H1 (cell line): ENCODE data around the gene EPB41L5. TPM values are rescaled to one million over a fixed set of nuclear protein-coding genes. Genes with fewer than 3 reads are reported as not detected.

Experiments used
- CTCF ChIA-PET: fragments of 300-600 bp; sonication (Branson Sonifier 250); formaldehyde crosslinking; loops from one replicate; lab custom pipeline; 2021; ENCODE audit not compliant: partially characterized antibody; lab: Charles Lee
- POLR2A ChIA-PET: fragments of 300-600 bp; sonication (Branson Sonifier 250); formaldehyde crosslinking; loops from one replicate; lab custom pipeline; 2021; ENCODE audit warnings: inconsistent platforms; ENCODE audit not compliant: partially characterized antibody; lab: Charles Lee
- DNase-seq, 2 experiments: peaks; one replicate each; pipeline versions ENCODE4 v3.0.0 to v3.0.0-alpha.2; 2010 to 2022; ENCODE audit warnings: low spot score in 2 of 2, low read depth in 1 of 2, mixed read lengths in 1 of 2
- FAIRE-seq: peaks from 2 replicates; lab custom pipeline; 2011; peaks lifted over from hg19 to GRCh38; lab: Jason Lieb, UNC
- H2AFZ ChIP-seq: 2 replicates; pipeline ENCODE4 v1.8.1; 2012; ENCODE audit warnings: low read length, inconsistent platforms
- H2AK5ac ChIP-seq: 2 replicates; pipeline ENCODE4 v1.6.1; 2013; ENCODE audit warnings: low read depth, low read length
- H2BK120ac ChIP-seq: replicated peaks from 2 replicates; pipeline ENCODE3; 2013; ENCODE audit warnings: low read depth, low read length, inconsistent platforms
- H2BK12ac ChIP-seq: 2 replicates; pipeline ENCODE4 v1.6.1; 2013; ENCODE audit warnings: low read depth, low read length
- H2BK15ac ChIP-seq: 2 replicates; pipeline ENCODE4 v1.6.1; 2013; ENCODE audit warnings: low read length
- H2BK20ac ChIP-seq: 2 replicates; pipeline ENCODE4 v1.6.1; 2013; ENCODE audit warnings: low read length
- H2BK5ac ChIP-seq: 2 replicates; pipeline ENCODE4 v1.6.1; 2013; ENCODE audit warnings: low read depth, low read length
- H3K14ac ChIP-seq: 2 replicates; pipeline ENCODE4 v1.6.1; 2013; ENCODE audit warnings: inconsistent platforms; ENCODE audit not compliant: insufficient read length
- H3K18ac ChIP-seq: 2 replicates; pipeline ENCODE4 v1.6.1; 2013; ENCODE audit warnings: low read length; ENCODE audit errors: extremely low read depth
- H3K23ac ChIP-seq: 2 replicates; pipeline ENCODE4 v1.6.1; 2013; ENCODE audit warnings: inconsistent platforms; ENCODE audit not compliant: insufficient read length
- H3K23me2 ChIP-seq: 2 replicates; pipeline ENCODE4 v1.6.1; 2013; ENCODE audit warnings: low read depth, low read length
- H3K27ac ChIP-seq: 2 replicates; pipeline ENCODE4 v1.6.1; 2011; ENCODE audit warnings: low read depth, low read length, inconsistent platforms
- H3K27me3 ChIP-seq, 4 experiments: replicated peaks in 1 of 4; 1 replicate in 1 of 4; 2 replicates in 3 of 4; pipeline versions ENCODE4 v1.6.1 to v1.8.1; 2011 to 2013; ENCODE audit warnings: low read length in 3 of 4, mild to moderate bottlenecking in 3 of 4, inconsistent platforms in 2 of 4, mixed read lengths in 2 of 4, moderate library complexity in 1 of 4; ENCODE audit not compliant: control insufficient read depth in 3 of 4, insufficient read depth in 3 of 4; ENCODE audit errors: extremely low read depth in 1 of 4
- H3K36me3 ChIP-seq, 4 experiments: 2 replicates each; pipeline versions ENCODE4 v1.6.1 to v1.8.1; 2011 to 2013; ENCODE audit warnings: mild to moderate bottlenecking in 4 of 4, low read length in 3 of 4, moderate library complexity in 2 of 4, control low read depth in 1 of 4, inconsistent platforms in 1 of 4; ENCODE audit not compliant: insufficient read depth in 4 of 4, control insufficient read depth in 2 of 4
- H3K4ac ChIP-seq: replicated peaks from 2 replicates; pipeline ENCODE3; 2013; ENCODE audit warnings: low read length, low read depth, mixed read lengths, inconsistent platforms; ENCODE audit not compliant: insufficient read length
- H3K4me1 ChIP-seq, 4 experiments: replicated peaks in 1 of 4; 1 replicate in 1 of 4; 2 replicates in 3 of 4; pipeline versions ENCODE4 v1.6.1 to v1.8.1; 2011 to 2013; ENCODE audit warnings: low read length in 3 of 4, inconsistent platforms in 2 of 4, mixed read lengths in 1 of 4; ENCODE audit not compliant: insufficient read depth in 4 of 4, control insufficient read depth in 3 of 4
- H3K4me2 ChIP-seq, 2 experiments: 2 replicates each; pipeline versions ENCODE4 v1.6.1 to v1.8.1; 2011 to 2013; ENCODE audit warnings: low read depth in 2 of 2, low read length in 2 of 2, control low read depth in 1 of 2, inconsistent platforms in 1 of 2, mild to moderate bottlenecking in 1 of 2; ENCODE audit not compliant: insufficient read depth in 1 of 2
- H3K4me3 ChIP-seq, 4 experiments: fragments of 200-600, 300-600 bp in 1 of 4; sonication (generic), shearing (Covaris generic), sonication (Bioruptor Twin) in 1 of 4; 2 replicates each; pipeline versions ENCODE4 v1.5.1 to v1.8.1; 2011 to 2016; ENCODE audit warnings: low read length in 4 of 4, low read depth in 3 of 4, control low read depth in 2 of 4, inconsistent platforms in 2 of 4, mild to moderate bottlenecking in 2 of 4, mixed read lengths in 1 of 4, moderate library complexity in 1 of 4; ENCODE audit not compliant: insufficient read depth in 2 of 4; ENCODE audit errors: extremely low read depth in 1 of 4
- H3K56ac ChIP-seq: replicated peaks from 2 replicates; pipeline ENCODE3; 2013; ENCODE audit warnings: low read depth, mild to moderate bottlenecking, mixed read lengths, low read length, inconsistent platforms; ENCODE audit not compliant: insufficient read length
- H3K79me1 ChIP-seq: 2 replicates; pipeline ENCODE4 v1.6.1; 2013; ENCODE audit warnings: low read depth, low read length, control low read depth
- H3K79me2 ChIP-seq, 2 experiments: 2 replicates each; pipeline versions ENCODE4 v1.6.1 to v1.8.1; 2012 to 2013; ENCODE audit warnings: low read length in 2 of 2, mild to moderate bottlenecking in 2 of 2, inconsistent platforms in 1 of 2; ENCODE audit not compliant: insufficient read depth in 2 of 2, control insufficient read depth in 1 of 2
- H3K9ac ChIP-seq, 4 experiments: replicated peaks in 1 of 4; 1 replicate in 1 of 4; 2 replicates in 3 of 4; pipeline versions ENCODE4 v1.6.1 to v1.8.1; 2011 to 2013; ENCODE audit warnings: low read depth in 3 of 4, low read length in 3 of 4, control low read depth in 2 of 4, mild to moderate bottlenecking in 2 of 4, moderate library complexity in 2 of 4, inconsistent platforms in 1 of 4; ENCODE audit errors: extremely low read depth in 1 of 4
- H3K9me3 ChIP-seq, 2 experiments: 2 replicates each; pipeline versions ENCODE4 v1.6.1 to v1.8.1; 2012 to 2013; ENCODE audit warnings: mild to moderate bottlenecking in 2 of 2, moderate library complexity in 2 of 2, control low read depth in 1 of 2, inconsistent platforms in 1 of 2, low read depth in 1 of 2, low read length in 1 of 2, mixed read lengths in 1 of 2; ENCODE audit not compliant: insufficient read depth in 2 of 2
- H4K20me1 ChIP-seq, 2 experiments: replicated peaks in 1 of 2; 2 replicates each; pipeline versions ENCODE3 to v1.8.1; 2011 to 2013; ENCODE audit warnings: inconsistent platforms in 2 of 2, low read length in 2 of 2, mild to moderate bottlenecking in 1 of 2; ENCODE audit not compliant: insufficient read depth in 2 of 2, control insufficient read depth in 1 of 2
- H4K5ac ChIP-seq: 2 replicates; pipeline ENCODE4 v1.6.1; 2013; ENCODE audit warnings: low read length, low read depth, mixed read lengths, inconsistent platforms; ENCODE audit not compliant: insufficient read length
- H4K8ac ChIP-seq: 2 replicates; pipeline ENCODE4 v1.8.0; 2013; ENCODE audit warnings: mild to moderate bottlenecking, moderate library complexity, low read length, inconsistent platforms; ENCODE audit not compliant: insufficient read depth; ENCODE audit errors: extremely low read depth
- H4K91ac ChIP-seq: replicated peaks from 2 replicates; pipeline ENCODE3; 2013; ENCODE audit warnings: low read length, mixed read lengths, inconsistent platforms; ENCODE audit not compliant: insufficient read length
- ASH2L ChIP-seq: fragments of 200-600, 300-600 bp; sonication (generic); IDR thresholded peaks from one replicate; pipeline ENCODE4 v1.7.1; 2017; ENCODE audit warnings: low read length
- JUND ChIP-seq: IDR thresholded peaks from 2 replicates; pipeline ENCODE4 v1.6.1; 2011; ENCODE audit warnings: mild to moderate bottlenecking, improper control_type of control experiment, low read length
- POU5F1 ChIP-seq: IDR thresholded peaks from 2 replicates; pipeline ENCODE4 v1.6.1; 2011; ENCODE audit warnings: low read depth, mild to moderate bottlenecking, low read length, moderate library complexity
- SIN3A ChIP-seq, 2 experiments: IDR thresholded peaks in 1 of 2; conservative IDR thresholded peaks in 1 of 2; 2 replicates each; pipeline ENCODE4 v1.6.1; 2011 to 2012; ENCODE audit warnings: low read length in 2 of 2, improper control_type of control experiment in 1 of 2, low read depth in 1 of 2, mild to moderate bottlenecking in 1 of 2
- SIX5 ChIP-seq: IDR thresholded peaks from 2 replicates; pipeline ENCODE4 v1.6.1; 2011; ENCODE audit warnings: mild to moderate bottlenecking, low read depth, low read length
- WGBS, 2 experiments: shearing (Covaris generic) in 1 of 2; methylation state at CpG; one replicate each; pipeline versions ENCODE4 v1.1.6 to v1.1.7; 2013 to 2015; ENCODE audit warnings: low lambda C conversion rate in 2 of 2, mixed read lengths in 2 of 2, inconsistent platforms in 1 of 2, low coverage in 1 of 2, missing lambda C conversion rate in 1 of 2; ENCODE audit not compliant: insufficient replicate concordance in 2 of 2, insufficient coverage in 1 of 2, insufficient read length in 1 of 2; ENCODE audit errors: extremely low coverage in 1 of 2, missing lambda C conversion rate in 1 of 2; 5-methylcytosine and 5-hydroxymethylcytosine counted together
- polyA plus RNA-seq, 7 experiments: library from polyadenylated mRNA; depleted of rRNA in 3 of 7; stranded (reverse) in 5 of 7; unstranded in 2 of 7; fragments of >200 nt in 5 of 7; fragments of 200-250 nt in 2 of 7; gene quantifications; 1 replicate in 5 of 7; 2 replicates in 1 of 7; 4 replicates in 1 of 7; pipeline versions ENCODE4 v1.2.1 to v1.2.3, GENCODE V29; 2011 to 2013; ENCODE audit warnings: missing spikeins in 2 of 7, mixed read lengths in 2 of 7
- total RNA-seq: library from RNA; stranded (reverse); fragmentation: NEBNext Ultra II Directional; extraction: Animal tissue kit (Norgen Biotek cat#: 25700); gene quantifications from 2 replicates; pipeline ENCODE4 v1.2.1, GENCODE V29; 2021

The EPB41L5 gene
- total and polyA plus RNA-seq, 2 of the 8 experiments (the other 6 are each of a cell fraction or from before 2014, with no cell fraction given): 13.5 to 32.3 TPM

GRCh38 chr2:120028795-120029194, 15.9 kb downstream of the EPB41L5 start:
- Histone ChIP-seq H3K79me2 (peaks cover 0 to 48% of the 10 kb centered on the region in 2 experiments; a peak in 2 of 4 replicates), H4K91ac (no peak overlapping the region)
- POLR2A ChIA-PET: no interaction called here

More at GRCh38 chr2:120028795-120029194, 15.9 kb downstream of the EPB41L5 start:
- no peaks in the 10 kb centered on the region; the same call in 1 of the 2 replicates for H3K79me1 ChIP-seq
- no peak for FAIRE-seq
- TF ChIP-seq SIN3A (conservative IDR thresholded peaks at IDR 0.05 in 1 of 2, IDR thresholded peaks at IDR 0.05 in 1 of 2; ENCODE audit: low read depth in 1 of 2, low read length in 2 of 2) (no peak), ASH2L (no peak), SIX5 (no peak), POU5F1 (no peak), JUND (no peak)
- CTCF ChIA-PET: interaction anchor here (1.3 to 1.4 kb wide), 2 partner anchors 57 to 146 kb away, joined by 3 to 5 read pairs; no protein-coding TSS in a partner anchor
- H3K36me3 ChIP-seq: no peaks in the 10 kb centered on the region; a peak in 1 of 8 replicates
- no peak overlapping the region for H3K27ac ChIP-seq
- peaks cover 0 to 7% (median 4%) of the 10 kb centered on the region in 4 experiments; a peak in 4 of 7 replicates for H3K4me1 ChIP-seq
- H3K9ac ChIP-seq: no peak overlapping the region
- H3K23ac ChIP-seq: no peak overlapping the region
- H4K20me1 ChIP-seq: no peaks in the 10 kb centered on the region
- no peak overlapping the region for H2AK5ac ChIP-seq
- no peak overlapping the region for H4K5ac ChIP-seq
- H2BK5ac ChIP-seq: no peak overlapping the region
- no peak overlapping the region for H3K4ac ChIP-seq
- no peak overlapping the region for H3K56ac ChIP-seq
- H2AFZ ChIP-seq: no peak overlapping the region
- no peak for DNase-seq
- H3K14ac ChIP-seq: no peak overlapping the region
- H3K4me3 ChIP-seq: no peak overlapping the region
- no peaks in the 10 kb centered on the region for H3K23me2 ChIP-seq
- WGBS, 2 experiments: 75% methylated on average over 5 of the region's 5 CpGs; no CpG with 5 or more reads in 1 of the 2 experiments
- H3K9me3 ChIP-seq: no peaks in the 10 kb centered on the region
- H2BK20ac ChIP-seq: no peak overlapping the region
- H3K4me2 ChIP-seq: no peak overlapping the region
- H2BK15ac ChIP-seq: no peak overlapping the region
- no peak overlapping the region for H4K8ac ChIP-seq
- no peak overlapping the region for H3K18ac ChIP-seq
- no peak overlapping the region for H2BK120ac ChIP-seq
- no peaks in the 10 kb centered on the region for H3K27me3 ChIP-seq
- no peak overlapping the region for H2BK12ac ChIP-seq
